HL-60 (cell line): ENCODE measurements around the gene CNOT6.

Experiments used
- DNase-seq, 2 experiments: peaks; one replicate each; pipeline ENCODE4 v3.0.0-alpha.2; 2010 to 2020; ENCODE audit warnings: low read depth in 1 of 2, low spot score in 1 of 2
- H3K27ac ChIP-seq: fragments of 250-450 bp; sonication (Bioruptor Pico); replicated peaks from 2 replicates; pipeline ENCODE4 v1.5.1; 2020; ENCODE audit warnings: mild to moderate bottlenecking, moderate library complexity
- H3K27me3 ChIP-seq: fragments of 250-450 bp; sonication (Bioruptor Pico); 2 replicates; pipeline ENCODE4 v1.5.1; 2021; ENCODE audit warnings: mild to moderate bottlenecking, moderate library complexity; ENCODE audit not compliant: insufficient read depth, poor library complexity, severe bottlenecking
- H3K4me3 ChIP-seq: replicated peaks from 2 replicates; pipeline ENCODE4 v1.5.1; 2011; ENCODE audit warnings: mild to moderate bottlenecking, control low read depth, low read length; ENCODE audit not compliant: insufficient read depth
- CTCF ChIP-seq: IDR thresholded peaks from one replicate; pipeline ENCODE4 v1.5.1; 2011; ENCODE audit warnings: low read length, control low read depth, inconsistent platforms; ENCODE audit not compliant: insufficient read depth
- GABPA ChIP-seq: IDR thresholded peaks from 2 replicates; pipeline ENCODE4 v1.6.1; 2012; ENCODE audit warnings: low read depth
- POLR2AphosphoS5 ChIP-seq: IDR thresholded peaks from 2 replicates; pipeline ENCODE4 v1.6.1; 2012; ENCODE audit warnings: low read depth
- SPI1 ChIP-seq: IDR thresholded peaks from 2 replicates; pipeline ENCODE4 v1.6.1; 2012; ENCODE audit warnings: low read depth, mild to moderate bottlenecking, borderline replicate concordance
- TF ChIP-seq, protein P1 (sequence below): IDR thresholded peaks from 2 replicates; pipeline ENCODE4 v1.6.1; 2012; ENCODE audit warnings: low read depth; ENCODE audit not compliant: insufficient replicate concordance

CNOT6 gene

DNA sequence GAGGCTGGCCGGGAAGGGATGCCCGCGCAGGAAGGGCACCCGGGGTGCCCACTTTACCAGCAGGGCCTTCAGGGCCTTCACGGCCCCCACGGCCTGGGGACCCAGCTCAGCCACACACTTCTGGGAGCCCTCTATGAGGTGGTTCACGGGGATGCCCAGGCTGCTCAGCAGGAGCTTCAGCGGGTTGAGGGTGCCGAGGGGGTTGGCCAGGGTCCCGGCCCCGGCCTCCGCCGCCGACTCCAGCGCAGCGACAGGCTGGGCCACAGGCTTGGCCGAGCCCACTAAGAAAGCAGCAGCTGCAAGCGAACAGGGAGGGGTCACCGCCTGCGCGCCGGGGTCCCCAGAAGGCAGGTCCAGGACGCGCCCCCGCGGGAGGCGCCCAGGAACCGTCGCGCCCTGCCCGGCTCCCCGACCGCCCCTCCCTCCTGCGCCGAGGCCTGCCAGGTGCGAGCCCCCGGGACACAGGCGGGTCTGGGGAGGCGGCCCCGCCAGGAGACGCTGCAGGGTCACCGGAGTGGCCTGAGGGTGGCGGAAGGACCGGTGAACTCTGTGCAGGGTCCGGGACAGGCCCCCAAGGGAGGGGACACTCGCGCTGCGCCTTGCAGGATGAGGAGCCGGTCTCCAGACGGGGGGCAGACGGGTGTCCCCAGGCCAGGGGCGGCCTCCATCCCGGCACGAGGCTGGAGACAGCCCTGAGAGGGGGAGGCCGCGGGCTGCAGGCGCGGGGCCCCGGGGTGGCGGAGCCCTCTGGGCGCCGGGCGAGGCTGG lies 96.5 kb downstream of the CNOT6 start:
- TF ChIP-seq SPI1, result no peak
- TF ChIP-seq POLR2AphosphoS5, result no peak
- TF ChIP-seq, protein P1, sequence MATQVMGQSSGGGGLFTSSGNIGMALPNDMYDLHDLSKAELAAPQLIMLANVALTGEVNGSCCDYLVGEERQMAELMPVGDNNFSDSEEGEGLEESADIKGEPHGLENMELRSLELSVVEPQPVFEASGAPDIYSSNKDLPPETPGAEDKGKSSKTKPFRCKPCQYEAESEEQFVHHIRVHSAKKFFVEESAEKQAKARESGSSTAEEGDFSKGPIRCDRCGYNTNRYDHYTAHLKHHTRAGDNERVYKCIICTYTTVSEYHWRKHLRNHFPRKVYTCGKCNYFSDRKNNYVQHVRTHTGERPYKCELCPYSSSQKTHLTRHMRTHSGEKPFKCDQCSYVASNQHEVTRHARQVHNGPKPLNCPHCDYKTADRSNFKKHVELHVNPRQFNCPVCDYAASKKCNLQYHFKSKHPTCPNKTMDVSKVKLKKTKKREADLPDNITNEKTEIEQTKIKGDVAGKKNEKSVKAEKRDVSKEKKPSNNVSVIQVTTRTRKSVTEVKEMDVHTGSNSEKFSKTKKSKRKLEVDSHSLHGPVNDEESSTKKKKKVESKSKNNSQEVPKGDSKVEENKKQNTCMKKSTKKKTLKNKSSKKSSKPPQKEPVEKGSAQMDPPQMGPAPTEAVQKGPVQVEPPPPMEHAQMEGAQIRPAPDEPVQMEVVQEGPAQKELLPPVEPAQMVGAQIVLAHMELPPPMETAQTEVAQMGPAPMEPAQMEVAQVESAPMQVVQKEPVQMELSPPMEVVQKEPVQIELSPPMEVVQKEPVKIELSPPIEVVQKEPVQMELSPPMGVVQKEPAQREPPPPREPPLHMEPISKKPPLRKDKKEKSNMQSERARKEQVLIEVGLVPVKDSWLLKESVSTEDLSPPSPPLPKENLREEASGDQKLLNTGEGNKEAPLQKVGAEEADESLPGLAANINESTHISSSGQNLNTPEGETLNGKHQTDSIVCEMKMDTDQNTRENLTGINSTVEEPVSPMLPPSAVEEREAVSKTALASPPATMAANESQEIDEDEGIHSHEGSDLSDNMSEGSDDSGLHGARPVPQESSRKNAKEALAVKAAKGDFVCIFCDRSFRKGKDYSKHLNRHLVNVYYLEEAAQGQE, result no peak
- no peak for TF ChIP-seq CTCF
- TF ChIP-seq GABPA, result no peak
- H3K4me3 ChIP-seq, result no peak overlapping the region
- peaks cover 22% of the 10 kb centered on the region for H3K27me3 ChIP-seq
- H3K27ac ChIP-seq, result no peak overlapping the region
- DNase-seq, result no peak

- TF ChIP-seq POLR2AphosphoS5, result no peak
- TF ChIP-seq SPI1, result peak; percentile 60; the same call in 1 of the 2 replicates
Measured at GRCh38 chr5:180591311-180591887, 97.2 kb downstream of the CNOT6 start, which contains the start of gene SCGB3A1. TSS of gene SCGB3A1 (minus strand) at chr5:180591499. CDS start at chr5:180591462, 37 bp downstream.

GRCh38 chr5:180592176-180592575 lies 98.0 kb downstream of the CNOT6 start:
- Histone ChIP-seq H3K27me3 (peaks cover 15% of the 10 kb centered on the region), H3K4me3 (no peak overlapping the region), H3K27ac (no peak overlapping the region)
- TF ChIP-seq CTCF, result no peak
- no peak for TF ChIP-seq GABPA
- TF ChIP-seq POLR2AphosphoS5, result no peak
- TF ChIP-seq, protein P1, result no peak
- TF ChIP-seq SPI1, result no peak
- DNase-seq, result no peak

More at GRCh38 chr5:180591311-180591887, 97.2 kb downstream of the CNOT6 start, which contains the start of gene SCGB3A1:
- H3K27me3 ChIP-seq, result peaks cover 15% of the 10 kb centered on the region
- peak within 1 kb of the TSS; percentile 21 for H3K4me3 ChIP-seq
- H3K27ac ChIP-seq, result no peak within 1 kb of the TSS
- peak; percentile 20 to 50 for DNase-seq

DNA sequence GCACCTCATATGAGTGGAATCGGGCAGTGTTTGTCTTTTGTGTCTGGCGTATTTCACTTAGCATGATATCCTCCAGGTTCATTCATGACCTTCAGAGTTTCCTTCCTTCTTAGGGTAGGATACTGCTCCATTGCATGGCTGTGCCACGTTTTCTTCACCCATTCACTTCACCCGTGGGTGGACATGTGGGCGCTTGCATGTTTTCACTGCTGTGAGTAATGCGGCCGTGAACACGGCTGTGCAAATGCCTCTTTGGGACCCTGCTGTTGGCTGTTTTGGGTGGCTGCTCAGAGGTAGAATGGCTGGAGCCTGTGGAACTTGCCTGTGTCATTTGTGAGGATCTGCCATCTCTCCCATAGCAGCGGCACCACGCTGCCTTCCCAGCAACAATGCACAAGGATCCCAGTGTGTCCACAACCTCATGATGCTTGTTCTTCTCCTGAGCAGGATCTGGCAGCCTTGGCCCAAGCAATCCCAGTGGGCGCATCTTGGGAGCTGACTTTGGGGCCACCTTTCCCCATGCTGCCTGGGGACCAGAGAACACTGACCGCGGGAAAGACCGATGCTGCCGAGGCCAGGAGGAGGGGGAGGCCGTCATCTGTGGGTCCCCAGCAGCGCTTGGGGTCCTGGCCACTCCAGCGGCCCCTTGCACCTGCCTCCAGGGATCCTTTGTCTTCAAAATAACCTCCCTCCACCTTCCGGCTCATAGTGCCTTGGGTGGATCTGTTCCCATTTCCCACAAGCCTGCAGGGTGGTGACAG lies 99.4 kb downstream of the CNOT6 start:
- Histone ChIP-seq H3K27ac (no peak overlapping the region), H3K27me3 (peaks cover 15% of the 10 kb centered on the region), H3K4me3 (no peak overlapping the region)
- no peak for DNase-seq
- TF ChIP-seq, protein P1, result no peak
- no peak for TF ChIP-seq POLR2AphosphoS5
- TF ChIP-seq GABPA, result no peak
- TF ChIP-seq CTCF, result no peak
- TF ChIP-seq SPI1, result no peak
